Liver (tissue), 9 donors: ENCODE measurements around the gene PAX5. TPM values are rescaled to one million over a fixed set of nuclear protein-coding genes. Genes with fewer than 3 reads are reported as not detected.

ENCODE experiments used
- DNase-seq: peaks from one replicate; pipeline ENCODE4 v3.0.0-alpha.2; 2017; ENCODE audit warnings: low spot score
- H3K27ac ChIP-seq, 2 donors: one replicate each; pipeline ENCODE4 v1.7.0; 2013; ENCODE audit warnings: inconsistent platforms in 2 of 2, low read length in 2 of 2, control low read depth in 1 of 2, low read depth in 1 of 2, mild to moderate bottlenecking in 1 of 2
- H3K27me3 ChIP-seq, 4 donors: one replicate each; pipeline versions ENCODE4 v1.6.1 to v1.7.0; 2013; ENCODE audit warnings: low read length in 3 of 4, inconsistent platforms in 1 of 4, mild to moderate bottlenecking in 1 of 4, moderate library complexity in 1 of 4; ENCODE audit not compliant: control insufficient read depth in 4 of 4, insufficient read depth in 4 of 4
- H3K36me3 ChIP-seq, 4 donors: one replicate each; pipeline versions ENCODE4 v1.6.1 to v1.7.0; 2013; ENCODE audit warnings: low read length in 3 of 4, mild to moderate bottlenecking in 3 of 4, low read depth in 1 of 4, moderate library complexity in 1 of 4; ENCODE audit not compliant: control insufficient read depth in 4 of 4, insufficient read depth in 3 of 4
- H3K4me1 ChIP-seq, 4 donors: one replicate each; pipeline versions ENCODE4 v1.6.1 to v1.7.0; 2013; ENCODE audit warnings: low read length in 3 of 4, mild to moderate bottlenecking in 3 of 4, moderate library complexity in 1 of 4; ENCODE audit not compliant: control insufficient read depth in 4 of 4, insufficient read depth in 4 of 4
- H3K4me3 ChIP-seq, 3 donors: one replicate each; pipeline versions ENCODE4 v1.6.1 to v1.7.0; 2013; ENCODE audit warnings: low read length in 3 of 3, control low read depth in 1 of 3, low read depth in 1 of 3, mild to moderate bottlenecking in 1 of 3
- H3K9ac ChIP-seq, 2 donors: one replicate each; pipeline ENCODE4 v1.7.0; 2013; ENCODE audit warnings: low read length in 2 of 2, mild to moderate bottlenecking in 2 of 2, moderate library complexity in 2 of 2, control low read depth in 1 of 2, low read depth in 1 of 2
- H3K9me3 ChIP-seq, 4 donors: one replicate each; pipeline versions ENCODE4 v1.6.1 to v1.7.0; 2013; ENCODE audit warnings: low read length in 3 of 4; ENCODE audit not compliant: control insufficient read depth in 4 of 4
- EGR1 ChIP-seq, 2 donors: IDR thresholded peaks; 2 replicates each; pipeline ENCODE4 v1.6.1; 2016 to 2018; ENCODE audit warnings: antibody characterized with exemption in 2 of 2, low read depth in 2 of 2
- FOXA1 ChIP-seq: IDR thresholded peaks from 2 replicates; pipeline ENCODE4 v1.6.1; 2016; ENCODE audit warnings: antibody characterized with exemption
- FOXA2 ChIP-seq: IDR thresholded peaks from 2 replicates; pipeline ENCODE4 v1.6.1; 2016; ENCODE audit warnings: antibody characterized with exemption
- GABPA ChIP-seq, 2 donors: IDR thresholded peaks in 1 of 2; conservative IDR thresholded peaks in 1 of 2; 2 replicates each; pipeline ENCODE4 v1.6.1; 2016; ENCODE audit warnings: antibody characterized with exemption in 2 of 2, mild to moderate bottlenecking in 1 of 2, moderate library complexity in 1 of 2
- REST ChIP-seq: IDR thresholded peaks from 2 replicates; pipeline ENCODE4 v1.6.1; 2016; ENCODE audit warnings: antibody characterized with exemption, mild to moderate bottlenecking
- RXRA ChIP-seq, 2 donors: IDR thresholded peaks; 2 replicates each; pipeline ENCODE4 v1.6.1; 2017 to 2018; ENCODE audit warnings: antibody characterized with exemption in 2 of 2, mild to moderate bottlenecking in 1 of 2
- SP1 ChIP-seq: IDR thresholded peaks from 2 replicates; pipeline ENCODE4 v1.6.1; 2018; ENCODE audit warnings: antibody characterized with exemption, mild to moderate bottlenecking
- YY1 ChIP-seq: IDR thresholded peaks from 2 replicates; pipeline ENCODE4 v1.6.1; 2016; ENCODE audit warnings: antibody characterized with exemption, mild to moderate bottlenecking
- WGBS: extraction: QIAGEN DNeasy Blood & Tissue Kit; methylation state at CpG from one replicate; pipeline ENCODE4 v1.1.7; 2013; 5-methylcytosine and 5-hydroxymethylcytosine counted together
- polyA plus RNA-seq, 2 donors: library from polyadenylated mRNA; stranded (reverse) in 1 of 2; unstranded in 1 of 2; fragments of 200-250 nt in 1 of 2; fragments of >200 nt in 1 of 2; fragmentation: Nextera tagmentation in 1 of 2; extraction: Ambion mirVana in 1 of 2; gene quantifications; one replicate each; pipeline versions ENCODE4 v1.2.1 to v1.2.3, GENCODE V29; 2013 to 2015
- total RNA-seq, 2 donors: library from RNA; depleted of rRNA; stranded (reverse); fragments of >200 nt; gene quantifications; one replicate each; pipeline ENCODE4 v1.2.3, GENCODE V29; 2014
- TF ChIP-seq, protein P1 (sequence below): IDR thresholded peaks from 2 replicates; pipeline ENCODE4 v1.6.1; 2016; ENCODE audit warnings: antibody characterized with exemption
- TF ChIP-seq, protein P2 (sequence below): fragments of 150-350 bp; IDR thresholded peaks from 2 replicates; pipeline ENCODE4 v1.5.1; 2017; ENCODE audit warnings: improper control_type of control experiment, low read depth, low read length; ENCODE audit not compliant: missing input control
- donor health status: healthy.
- donor health status: healthy.
- donor health status: healthy.
- donor health status: healthy.
- donor health status: healthy.

Gene PAX5
- total and polyA plus RNA-seq, 4 donors: 0.05 to 2.7 (median 0.11) TPM

DNA sequence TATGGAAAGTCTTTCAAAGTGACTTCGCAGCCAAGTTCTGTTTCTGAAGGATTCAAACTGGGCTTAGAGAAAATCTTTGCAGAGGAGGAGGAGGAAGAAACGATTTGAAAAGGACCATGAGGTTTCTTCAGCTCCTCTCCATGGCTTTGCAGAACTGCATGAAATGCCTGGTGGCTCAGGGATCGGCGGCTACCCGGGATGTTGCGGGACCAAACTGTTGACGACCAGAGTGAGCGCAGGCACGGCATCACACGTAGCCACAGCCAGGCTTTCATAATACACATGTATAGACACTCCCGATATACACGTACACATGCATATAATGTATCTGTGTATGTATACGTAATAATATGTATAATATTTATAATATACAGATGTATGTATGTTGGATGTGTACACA is 180.0 kb downstream of the PAX5 start (continued):
- TF ChIP-seq REST: no peak
- TF ChIP-seq GABPA (IDR thresholded peaks at IDR 0.05 in 1 of 2, conservative IDR thresholded peaks at IDR 0.05 in 1 of 2): no peak
- TF ChIP-seq YY1: no peak
- TF ChIP-seq, protein P1, sequence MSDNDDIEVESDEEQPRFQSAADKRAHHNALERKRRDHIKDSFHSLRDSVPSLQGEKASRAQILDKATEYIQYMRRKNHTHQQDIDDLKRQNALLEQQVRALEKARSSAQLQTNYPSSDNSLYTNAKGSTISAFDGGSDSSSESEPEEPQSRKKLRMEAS: no peak
- no peak for TF ChIP-seq RXRA (IDR thresholded peaks at IDR 0.05)

DNA sequence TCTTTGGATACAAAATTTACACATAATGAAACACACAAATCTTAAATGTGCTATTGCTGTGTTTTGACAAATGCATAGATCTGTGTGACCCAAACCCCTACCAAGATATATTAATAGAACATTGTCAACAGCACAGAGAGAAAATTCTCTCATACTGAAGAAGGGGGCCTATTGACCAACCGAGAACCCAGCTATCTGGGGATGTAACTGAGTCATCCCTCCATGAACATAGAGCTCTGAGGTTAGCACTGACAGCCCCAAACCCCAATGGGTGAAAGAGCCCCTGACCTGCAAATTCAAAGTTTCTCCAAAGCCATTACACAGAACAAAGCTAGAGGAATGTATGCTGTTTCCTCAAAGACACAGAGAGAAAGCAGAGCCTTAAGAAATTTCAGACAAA is 180.8 kb downstream of the PAX5 start:
- Histone ChIP-seq H3K9me3 (no peaks in the 10 kb centered on the region), H3K27me3 (peaks cover 0 to 4% (median 0%) of the 10 kb centered on the region in 4 donors), H3K4me1 (no peaks in the 10 kb centered on the region), H3K9ac (no peak overlapping the region), H3K27ac (no peak overlapping the region), H3K36me3 (no peaks in the 10 kb centered on the region), H3K4me3 (no peak overlapping the region)
- no peak for DNase-seq
- 81% methylated on average over 1 of the region's 1 CpG for WGBS
- TF ChIP-seq REST (no peak), FOXA1 (no peak), FOXA2 (no peak), EGR1 (IDR thresholded peaks at IDR 0.05; ENCODE audit: low read depth in 2 of 2) (no peak), GABPA (IDR thresholded peaks at IDR 0.05 in 1 of 2, conservative IDR thresholded peaks at IDR 0.05 in 1 of 2) (no peak), RXRA (IDR thresholded peaks at IDR 0.05) (no peak)

DNA sequence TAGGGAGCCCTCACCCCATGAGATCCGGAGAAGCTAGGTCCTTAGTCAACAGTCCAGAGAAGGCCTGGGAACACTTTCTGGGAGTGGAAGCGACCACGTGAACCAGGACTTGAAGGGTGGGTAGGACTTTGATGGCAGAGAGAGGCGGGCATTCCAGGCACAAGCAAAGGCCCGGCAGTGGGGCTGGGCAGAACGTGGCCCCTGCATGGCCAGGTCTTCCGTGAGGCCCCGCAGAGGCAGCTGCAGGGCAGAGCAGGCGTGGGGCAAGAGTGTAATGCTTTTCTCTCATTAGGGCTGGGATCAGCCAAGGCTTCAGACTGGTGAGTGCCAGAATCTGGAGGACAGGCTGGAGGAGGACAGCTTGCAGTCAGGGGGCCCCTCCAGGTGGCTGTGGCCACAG is 184.1 kb downstream of the PAX5 start:
- Histone ChIP-seq H3K27me3 (no peaks in the 10 kb centered on the region), H3K4me3 (no peak overlapping the region), H3K4me1 (no peaks in the 10 kb centered on the region), H3K36me3 (no peaks in the 10 kb centered on the region), H3K9me3 (no peaks in the 10 kb centered on the region), H3K27ac (no peak overlapping the region), H3K9ac (no peak overlapping the region)
- WGBS: 92% methylated on average over 9 of the region's 9 CpGs
- TF ChIP-seq GABPA (IDR thresholded peaks at IDR 0.05 in 1 of 2, conservative IDR thresholded peaks at IDR 0.05 in 1 of 2): no peak
- TF ChIP-seq YY1: no peak
- TF ChIP-seq FOXA2: no peak
- TF ChIP-seq FOXA1: no peak
- no peak for TF ChIP-seq SP1
- TF ChIP-seq EGR1 (IDR thresholded peaks at IDR 0.05; ENCODE audit: low read depth in 2 of 2): no peak
- TF ChIP-seq, protein P2, sequence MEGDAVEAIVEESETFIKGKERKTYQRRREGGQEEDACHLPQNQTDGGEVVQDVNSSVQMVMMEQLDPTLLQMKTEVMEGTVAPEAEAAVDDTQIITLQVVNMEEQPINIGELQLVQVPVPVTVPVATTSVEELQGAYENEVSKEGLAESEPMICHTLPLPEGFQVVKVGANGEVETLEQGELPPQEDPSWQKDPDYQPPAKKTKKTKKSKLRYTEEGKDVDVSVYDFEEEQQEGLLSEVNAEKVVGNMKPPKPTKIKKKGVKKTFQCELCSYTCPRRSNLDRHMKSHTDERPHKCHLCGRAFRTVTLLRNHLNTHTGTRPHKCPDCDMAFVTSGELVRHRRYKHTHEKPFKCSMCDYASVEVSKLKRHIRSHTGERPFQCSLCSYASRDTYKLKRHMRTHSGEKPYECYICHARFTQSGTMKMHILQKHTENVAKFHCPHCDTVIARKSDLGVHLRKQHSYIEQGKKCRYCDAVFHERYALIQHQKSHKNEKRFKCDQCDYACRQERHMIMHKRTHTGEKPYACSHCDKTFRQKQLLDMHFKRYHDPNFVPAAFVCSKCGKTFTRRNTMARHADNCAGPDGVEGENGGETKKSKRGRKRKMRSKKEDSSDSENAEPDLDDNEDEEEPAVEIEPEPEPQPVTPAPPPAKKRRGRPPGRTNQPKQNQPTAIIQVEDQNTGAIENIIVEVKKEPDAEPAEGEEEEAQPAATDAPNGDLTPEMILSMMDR: no peak
- DNase-seq: no peak
